ENCODE measurements around the gene SCAPER. TPM values are rescaled to one million over a fixed set of nuclear protein-coding genes. Genes with fewer than 3 reads are reported as not detected.
"Not testable (repeated sequence)": the region's sequence is repeated elsewhere in the genome, so short reads cannot be mapped to it uniquely, and the experiment has no call there.

Gene SCAPER
- total and polyA plus RNA-seq, 10 of the 15 experiments (the other 5 are each of a cell fraction or from before 2014, with no cell fraction given): 1.0 to 7.7 (median 3.9) TPM

DNA sequence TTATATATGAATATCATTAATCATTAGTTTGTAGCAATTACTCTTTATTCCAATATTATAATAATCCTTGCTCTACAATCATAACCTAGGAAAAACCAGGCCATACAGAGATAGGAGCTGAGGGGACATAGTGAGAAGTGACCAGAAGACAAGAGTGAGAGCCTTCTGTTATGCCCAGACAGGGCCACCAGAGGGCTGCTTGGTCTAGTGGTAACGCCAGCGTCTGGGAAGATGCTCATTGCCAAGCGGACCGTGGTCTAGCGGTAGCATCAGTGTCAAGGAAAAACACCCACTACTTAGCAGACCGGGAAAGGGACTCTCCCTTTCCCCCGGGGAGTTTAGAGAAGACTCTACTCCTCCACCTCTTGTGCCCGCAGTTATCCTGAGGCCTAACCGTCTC, 172.8 kb downstream of the SCAPER start:
- H3K4me1 ChIP-seq (ENCODE audit: control insufficient read depth, insufficient read depth, low read length); H3K9ac ChIP-seq (ENCODE audit: control insufficient read depth, insufficient read depth, low read length); H3K79me2 ChIP-seq (ENCODE audit: control insufficient read depth, insufficient read depth, low read length); ATAC-seq; in situ Hi-C loops (cut with MboI); H2AFZ ChIP-seq (ENCODE audit: control insufficient read depth, low read depth, low read length); H3K36me3 ChIP-seq (ENCODE audit: control insufficient read depth in 2 of 2, insufficient read depth in 2 of 2, low read length in 1 of 2); POLR2A ChIA-PET; FAIRE-seq; H3K27me3 ChIP-seq (replicated peaks in 1 of 2; ENCODE audit: control insufficient read depth in 2 of 2, insufficient read depth in 2 of 2, low read length in 1 of 2); H3K27ac ChIP-seq (ENCODE audit: control insufficient read depth, insufficient read depth); BruUV-seq (replicated peaks); H3K4me3 ChIP-seq; H4K20me1 ChIP-seq (ENCODE audit: control insufficient read depth, insufficient read depth); H3K9me3 ChIP-seq (replicated peaks; ENCODE audit: control insufficient read depth, insufficient read depth, low read length); DNase-seq (ENCODE audit: low read depth, low spot score); H3K4me2 ChIP-seq (ENCODE audit: control insufficient read depth, insufficient read depth); RAD21 ChIA-PET (ENCODE audit: unreplicated experiment); intact Hi-C loops (cut with micrococcal nuclease; ENCODE audit: unreplicated experiment): not testable (repeated sequence)
- CTCF ChIA-PET: interaction anchor here (0.8 kb wide), 1 partner anchor 63 kb away, joined by 4 read pairs; no protein-coding TSS in a partner anchor
- WGBS (ENCODE audit: insufficient coverage, insufficient replicate concordance, low lambda C conversion rate, missing lambda C conversion rate): 88% methylated on average over 8 of the region's 9 CpGs
- SMC1A ChIA-PET (ENCODE audit: uncharacterized antibody, unreplicated experiment): interaction anchor here (0.9 kb wide), 1 partner anchor 26 kb away, joined by 4 read pairs; no protein-coding TSS in a partner anchor
- TF ChIP-seq, protein P1, sequence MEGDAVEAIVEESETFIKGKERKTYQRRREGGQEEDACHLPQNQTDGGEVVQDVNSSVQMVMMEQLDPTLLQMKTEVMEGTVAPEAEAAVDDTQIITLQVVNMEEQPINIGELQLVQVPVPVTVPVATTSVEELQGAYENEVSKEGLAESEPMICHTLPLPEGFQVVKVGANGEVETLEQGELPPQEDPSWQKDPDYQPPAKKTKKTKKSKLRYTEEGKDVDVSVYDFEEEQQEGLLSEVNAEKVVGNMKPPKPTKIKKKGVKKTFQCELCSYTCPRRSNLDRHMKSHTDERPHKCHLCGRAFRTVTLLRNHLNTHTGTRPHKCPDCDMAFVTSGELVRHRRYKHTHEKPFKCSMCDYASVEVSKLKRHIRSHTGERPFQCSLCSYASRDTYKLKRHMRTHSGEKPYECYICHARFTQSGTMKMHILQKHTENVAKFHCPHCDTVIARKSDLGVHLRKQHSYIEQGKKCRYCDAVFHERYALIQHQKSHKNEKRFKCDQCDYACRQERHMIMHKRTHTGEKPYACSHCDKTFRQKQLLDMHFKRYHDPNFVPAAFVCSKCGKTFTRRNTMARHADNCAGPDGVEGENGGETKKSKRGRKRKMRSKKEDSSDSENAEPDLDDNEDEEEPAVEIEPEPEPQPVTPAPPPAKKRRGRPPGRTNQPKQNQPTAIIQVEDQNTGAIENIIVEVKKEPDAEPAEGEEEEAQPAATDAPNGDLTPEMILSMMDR (IDR thresholded peaks at IDR 0.05 in 2 of 3, conservative IDR thresholded peaks at IDR 0.05 in 1 of 3; ENCODE audit: control insufficient read depth in 2 of 3, extremely low read depth in 1 of 3, insufficient read depth in 1 of 3, low read depth in 3 of 3, low read length in 3 of 3): 0 out of 6 replicates have a peak, but pooled peaks of 1 of the 3 experiments have one; percentile 8

DNA sequence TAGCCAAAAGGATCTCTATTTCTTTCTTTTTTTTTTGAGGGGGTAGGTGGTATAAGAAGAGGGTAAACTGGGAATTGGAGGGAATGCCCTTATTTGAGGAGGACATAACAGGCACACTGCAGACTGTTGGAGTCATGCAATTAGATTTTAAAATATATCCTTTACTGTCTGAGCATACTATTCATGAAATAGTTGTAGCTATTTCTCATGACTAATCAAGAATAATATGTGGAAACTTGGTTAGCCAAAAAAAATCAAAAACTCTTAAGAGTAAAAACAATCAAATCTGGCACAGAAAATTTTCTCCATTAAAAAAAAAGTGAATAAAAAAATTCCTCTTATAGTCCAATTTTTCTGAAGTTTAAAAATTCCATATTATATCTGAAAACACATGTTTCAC, 174.9 kb downstream of the SCAPER start:
- in situ Hi-C loops (cut with MboI) (no loop called here), intact Hi-C loops (cut with micrococcal nuclease; ENCODE audit: unreplicated experiment) (no loop called here)
- ChIA-PET SMC1A (ENCODE audit: uncharacterized antibody, unreplicated experiment) (interaction anchor here (0.7 to 1.1 kb wide), 3 partner anchors 45 to 137 kb away, joined by 3 read pairs; no protein-coding TSS in a partner anchor), POLR2A (no interaction called here), CTCF (no interaction called here), RAD21 (ENCODE audit: unreplicated experiment) (interaction anchor here (1.6 kb wide), 1 partner anchor 155 kb away, joined by 3 read pairs; no protein-coding TSS in a partner anchor)
- Histone ChIP-seq H3K4me2 (ENCODE audit: control insufficient read depth, insufficient read depth) (no peak overlapping the region), H3K27me3 (replicated peaks in 1 of 2; ENCODE audit: control insufficient read depth in 2 of 2, insufficient read depth in 2 of 2, low read length in 1 of 2) (no peaks in the 10 kb centered on the region), H3K79me2 (ENCODE audit: control insufficient read depth, insufficient read depth, low read length) (no peaks in the 10 kb centered on the region), H3K4me3 (no peak overlapping the region), H3K36me3 (ENCODE audit: control insufficient read depth in 2 of 2, insufficient read depth in 2 of 2, low read length in 1 of 2) (no peaks in the 10 kb centered on the region; a peak in 1 of 4 replicates), H3K9ac (ENCODE audit: control insufficient read depth, insufficient read depth, low read length) (no peak overlapping the region), H2AFZ (ENCODE audit: control insufficient read depth, low read depth, low read length) (no peak overlapping the region), H3K9me3 (replicated peaks; ENCODE audit: control insufficient read depth, insufficient read depth, low read length) (no peaks in the 10 kb centered on the region), H3K4me1 (ENCODE audit: control insufficient read depth, insufficient read depth, low read length) (no peaks in the 10 kb centered on the region), H3K27ac (ENCODE audit: control insufficient read depth, insufficient read depth) (no peak overlapping the region), H4K20me1 (ENCODE audit: control insufficient read depth, insufficient read depth) (no peaks in the 10 kb centered on the region)
- DNase-seq (ENCODE audit: low read depth, low spot score): no peak
- BruUV-seq (replicated peaks): no TSS peak
- FAIRE-seq: no peak
- ATAC-seq: no peak
- TF ChIP-seq SMAD1 (IDR thresholded peaks at IDR 0.05; ENCODE audit: low read depth, partially characterized antibody) (no peak), HDGF (IDR thresholded peaks at IDR 0.05) (no peak), BRCA1 (IDR thresholded peaks at IDR 0.05; ENCODE audit: low read depth, low read length) (no peak)
- TF ChIP-seq, protein P2, sequence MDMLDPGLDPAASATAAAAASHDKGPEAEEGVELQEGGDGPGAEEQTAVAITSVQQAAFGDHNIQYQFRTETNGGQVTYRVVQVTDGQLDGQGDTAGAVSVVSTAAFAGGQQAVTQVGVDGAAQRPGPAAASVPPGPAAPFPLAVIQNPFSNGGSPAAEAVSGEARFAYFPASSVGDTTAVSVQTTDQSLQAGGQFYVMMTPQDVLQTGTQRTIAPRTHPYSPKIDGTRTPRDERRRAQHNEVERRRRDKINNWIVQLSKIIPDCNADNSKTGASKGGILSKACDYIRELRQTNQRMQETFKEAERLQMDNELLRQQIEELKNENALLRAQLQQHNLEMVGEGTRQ (IDR thresholded peaks at IDR 0.05; ENCODE audit: borderline replicate concordance, low read depth, low read length): no peak
- TF ChIP-seq, protein P3, sequence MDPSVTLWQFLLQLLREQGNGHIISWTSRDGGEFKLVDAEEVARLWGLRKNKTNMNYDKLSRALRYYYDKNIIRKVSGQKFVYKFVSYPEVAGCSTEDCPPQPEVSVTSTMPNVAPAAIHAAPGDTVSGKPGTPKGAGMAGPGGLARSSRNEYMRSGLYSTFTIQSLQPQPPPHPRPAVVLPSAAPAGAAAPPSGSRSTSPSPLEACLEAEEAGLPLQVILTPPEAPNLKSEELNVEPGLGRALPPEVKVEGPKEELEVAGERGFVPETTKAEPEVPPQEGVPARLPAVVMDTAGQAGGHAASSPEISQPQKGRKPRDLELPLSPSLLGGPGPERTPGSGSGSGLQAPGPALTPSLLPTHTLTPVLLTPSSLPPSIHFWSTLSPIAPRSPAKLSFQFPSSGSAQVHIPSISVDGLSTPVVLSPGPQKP (IDR thresholded peaks at IDR 0.05; ENCODE audit: low read depth, low read length): no peak
- TF ChIP-seq, protein P1 (IDR thresholded peaks at IDR 0.05 in 2 of 3, conservative IDR thresholded peaks at IDR 0.05 in 1 of 3; ENCODE audit: control insufficient read depth in 2 of 3, extremely low read depth in 1 of 3, insufficient read depth in 1 of 3, low read depth in 3 of 3, low read length in 3 of 3): no peak
- TF ChIP-seq, protein P4, sequence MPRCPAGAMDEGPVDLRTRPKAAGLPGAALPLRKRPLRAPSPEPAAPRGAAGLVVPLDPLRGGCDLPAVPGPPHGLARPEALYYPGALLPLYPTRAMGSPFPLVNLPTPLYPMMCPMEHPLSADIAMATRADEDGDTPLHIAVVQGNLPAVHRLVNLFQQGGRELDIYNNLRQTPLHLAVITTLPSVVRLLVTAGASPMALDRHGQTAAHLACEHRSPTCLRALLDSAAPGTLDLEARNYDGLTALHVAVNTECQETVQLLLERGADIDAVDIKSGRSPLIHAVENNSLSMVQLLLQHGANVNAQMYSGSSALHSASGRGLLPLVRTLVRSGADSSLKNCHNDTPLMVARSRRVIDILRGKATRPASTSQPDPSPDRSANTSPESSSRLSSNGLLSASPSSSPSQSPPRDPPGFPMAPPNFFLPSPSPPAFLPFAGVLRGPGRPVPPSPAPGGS (IDR thresholded peaks at IDR 0.05; ENCODE audit: borderline replicate concordance, insufficient read depth, low read depth, low read length, poor library complexity, severe bottlenecking): no peak

All from GM12878 (cell line).